DND-41 (cell line): Measurements from ENCODE around the gene TMEM254.
"Not testable (repeated sequence)": the region's sequence is repeated elsewhere in the genome, so short reads cannot be mapped to it uniquely, and the experiment has no call there.

Experiments used
- ATAC-seq: fragments of 200-7000 bp; cut with Tn5 transposase; 3 replicates; pipeline ENCODE4 v1.9.1; 2021; ENCODE audit warnings: low read depth; ENCODE audit not compliant: insufficient read depth
- DNase-seq: peaks from one replicate; pipeline ENCODE4 v3.0.0-alpha.2; 2020
- H2AFZ ChIP-seq: 2 replicates; pipeline ENCODE4 v1.6.0; 2012; ENCODE audit warnings: low read depth, low read length
- H3K27ac ChIP-seq: 2 replicates; pipeline ENCODE4 v1.5.1; 2012; ENCODE audit warnings: low read length, inconsistent platforms
- H3K27me3 ChIP-seq: fragments of 200-600 bp; sonication (generic); 2 replicates; pipeline ENCODE4 v1.6.0; 2012; ENCODE audit warnings: low read length, mild to moderate bottlenecking, inconsistent platforms; ENCODE audit not compliant: insufficient read depth, poor library complexity
- H3K36me3 ChIP-seq: 2 replicates; pipeline ENCODE4 v1.5.1; 2012; ENCODE audit warnings: low read length, inconsistent platforms; ENCODE audit not compliant: insufficient read depth
- H3K4me1 ChIP-seq: 2 replicates; pipeline ENCODE4 v1.5.1; 2012; ENCODE audit warnings: mild to moderate bottlenecking, low read length; ENCODE audit not compliant: insufficient read depth
- H3K4me2 ChIP-seq: 2 replicates; pipeline ENCODE4 v1.6.0; 2012; ENCODE audit warnings: mild to moderate bottlenecking, moderate library complexity, low read length, inconsistent platforms; ENCODE audit not compliant: insufficient read depth
- H3K4me3 ChIP-seq, 2 experiments: fragments of 200-600 bp in 1 of 2; shearing (Covaris generic) in 1 of 2; 2 replicates each; pipeline ENCODE4 v1.5.1; 2012 to 2016; ENCODE audit warnings: inconsistent platforms in 2 of 2, low read length in 2 of 2, mild to moderate bottlenecking in 2 of 2, low read depth in 1 of 2, moderate library complexity in 1 of 2
- H3K79me2 ChIP-seq: 2 replicates; pipeline ENCODE4 v1.6.0; 2012; ENCODE audit warnings: low read length, inconsistent platforms; ENCODE audit not compliant: insufficient read depth
- H3K9ac ChIP-seq: 2 replicates; pipeline ENCODE4 v1.6.0; 2012; ENCODE audit warnings: low read depth, mild to moderate bottlenecking, inconsistent platforms, low read length, moderate library complexity
- H3K9me3 ChIP-seq: 2 replicates; pipeline ENCODE4 v1.5.1; 2012; ENCODE audit warnings: low read length, moderate library complexity, mild to moderate bottlenecking, inconsistent platforms; ENCODE audit not compliant: insufficient read depth, severe bottlenecking
- H4K20me1 ChIP-seq: 2 replicates; pipeline ENCODE4 v1.6.0; 2012; ENCODE audit warnings: low read length; ENCODE audit not compliant: insufficient read depth
- EZH2 ChIP-seq: IDR thresholded peaks from 3 replicates; pipeline ENCODE4 v1.6.1; 2012; ENCODE audit warnings: borderline replicate concordance, low read depth, mild to moderate bottlenecking, moderate library complexity, low read length, inconsistent platforms; ENCODE audit not compliant: severe bottlenecking
- TF ChIP-seq, protein P1 (sequence below): IDR thresholded peaks from 2 replicates; pipeline ENCODE4 v1.5.1; 2012; ENCODE audit warnings: borderline replicate concordance, low read length, moderate library complexity, mild to moderate bottlenecking; ENCODE audit not compliant: poor library complexity, severe bottlenecking; ENCODE audit errors: extremely low read depth

The TMEM254 gene

DNA sequence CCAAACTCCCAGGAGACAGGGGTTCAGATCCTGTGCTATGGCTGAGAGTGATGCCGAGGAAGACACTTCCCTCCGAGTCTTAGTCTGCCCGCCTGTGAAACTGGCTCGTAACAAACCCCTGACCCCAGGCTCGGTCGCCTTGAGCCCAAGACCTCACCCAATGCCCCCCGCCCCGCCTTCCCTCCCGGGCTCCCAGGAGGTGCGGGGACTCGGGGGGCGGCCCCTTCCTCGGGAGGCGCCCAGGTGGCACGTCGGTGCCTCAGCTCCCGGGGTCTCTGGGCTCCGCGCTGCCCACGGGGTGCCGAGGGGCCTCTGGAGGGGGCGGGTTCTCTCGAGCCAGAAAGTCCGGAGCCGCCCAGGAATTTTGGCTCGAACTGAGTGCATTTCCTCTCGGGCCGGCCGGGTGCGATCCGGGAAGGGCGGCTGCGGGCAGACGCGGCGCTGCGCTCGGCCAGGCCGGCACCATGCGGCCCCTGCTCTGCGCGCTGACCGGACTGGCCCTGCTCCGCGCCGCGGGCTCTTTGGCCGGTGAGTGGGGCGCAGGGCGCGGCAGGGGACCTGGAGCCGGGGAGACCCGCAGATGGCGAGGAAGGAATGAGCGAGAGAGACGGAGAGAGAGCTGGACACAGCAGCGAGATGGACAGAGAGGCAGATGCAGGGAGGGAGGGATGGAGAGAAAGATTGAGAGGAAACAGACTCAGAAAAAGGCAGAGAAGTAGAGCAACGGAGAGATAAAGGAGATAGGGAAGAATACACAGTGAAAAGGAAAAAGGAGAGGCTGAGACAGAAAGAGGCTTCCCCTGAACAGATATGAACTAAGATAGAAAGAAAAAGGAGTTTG, 54.1 kb downstream of the TMEM254 start, which contains the start of gene PLAC9:
TSS of gene PLAC9 (plus strand) at position 432 of the 841 bp plus-strand sequence. CDS start at position 465, 33 bp downstream.
- no peaks in the 10 kb centered on the region for H3K4me1 ChIP-seq
- no peak within 1 kb of the TSS for H3K4me2 ChIP-seq
- H2AFZ ChIP-seq = no peak within 1 kb of the TSS
- H3K27ac ChIP-seq = no peak within 1 kb of the TSS
- no peak for TF ChIP-seq EZH2
- TF ChIP-seq, protein P1, sequence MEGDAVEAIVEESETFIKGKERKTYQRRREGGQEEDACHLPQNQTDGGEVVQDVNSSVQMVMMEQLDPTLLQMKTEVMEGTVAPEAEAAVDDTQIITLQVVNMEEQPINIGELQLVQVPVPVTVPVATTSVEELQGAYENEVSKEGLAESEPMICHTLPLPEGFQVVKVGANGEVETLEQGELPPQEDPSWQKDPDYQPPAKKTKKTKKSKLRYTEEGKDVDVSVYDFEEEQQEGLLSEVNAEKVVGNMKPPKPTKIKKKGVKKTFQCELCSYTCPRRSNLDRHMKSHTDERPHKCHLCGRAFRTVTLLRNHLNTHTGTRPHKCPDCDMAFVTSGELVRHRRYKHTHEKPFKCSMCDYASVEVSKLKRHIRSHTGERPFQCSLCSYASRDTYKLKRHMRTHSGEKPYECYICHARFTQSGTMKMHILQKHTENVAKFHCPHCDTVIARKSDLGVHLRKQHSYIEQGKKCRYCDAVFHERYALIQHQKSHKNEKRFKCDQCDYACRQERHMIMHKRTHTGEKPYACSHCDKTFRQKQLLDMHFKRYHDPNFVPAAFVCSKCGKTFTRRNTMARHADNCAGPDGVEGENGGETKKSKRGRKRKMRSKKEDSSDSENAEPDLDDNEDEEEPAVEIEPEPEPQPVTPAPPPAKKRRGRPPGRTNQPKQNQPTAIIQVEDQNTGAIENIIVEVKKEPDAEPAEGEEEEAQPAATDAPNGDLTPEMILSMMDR = no peak
- no peak within 1 kb of the TSS for H3K9ac ChIP-seq
- H3K4me3 ChIP-seq = no peak within 1 kb of the TSS
- H3K79me2 ChIP-seq = no peaks in the 10 kb centered on the region
- no peaks in the 10 kb centered on the region for H3K36me3 ChIP-seq
- H3K27me3 ChIP-seq = no peaks in the 10 kb centered on the region
- DNase-seq (no peak), ATAC-seq (no peak)
- no peaks in the 10 kb centered on the region for H4K20me1 ChIP-seq
- no peaks in the 10 kb centered on the region for H3K9me3 ChIP-seq

DNA sequence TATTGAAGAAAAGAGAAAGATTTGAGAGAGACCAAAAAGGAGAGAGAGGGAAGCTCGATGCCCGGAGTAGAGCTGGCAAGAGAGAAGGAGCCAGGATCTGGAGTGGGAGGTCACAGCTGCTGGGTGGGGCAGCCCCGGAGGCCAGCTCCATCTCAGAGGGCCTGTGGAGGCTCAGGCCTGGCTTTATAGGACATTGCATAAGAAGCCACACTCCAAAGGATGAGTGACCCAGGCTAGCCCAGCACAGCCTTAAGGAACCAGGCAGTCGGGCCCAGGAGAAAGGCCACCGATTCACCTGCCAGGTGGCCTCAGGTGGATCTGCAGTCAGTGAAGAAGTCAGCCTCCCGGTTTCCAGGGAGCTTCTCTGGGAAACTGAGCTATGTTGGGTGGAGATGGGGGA, 54.7 kb downstream of the TMEM254 start:
- Histone ChIP-seq H2AFZ (no peak overlapping the region), H3K9ac (no peak overlapping the region), H3K27me3 (no peaks in the 10 kb centered on the region), H3K79me2 (no peaks in the 10 kb centered on the region), H3K4me3 (no peak overlapping the region), H4K20me1 (no peaks in the 10 kb centered on the region), H3K36me3 (no peaks in the 10 kb centered on the region), H3K4me1 (no peaks in the 10 kb centered on the region), H3K4me2 (no peak overlapping the region), H3K27ac (no peak overlapping the region), H3K9me3 (no peaks in the 10 kb centered on the region)
- no peak for ATAC-seq
- TF ChIP-seq, protein P1 = no peak
- TF ChIP-seq EZH2 = no peak
- DNase-seq = no peak

GRCh38 chr10:80133687-80134086, 55.2 kb downstream of the TMEM254 start:
- H3K9me3 ChIP-seq, H3K4me2 ChIP-seq, DNase-seq, H3K4me3 ChIP-seq, H3K36me3 ChIP-seq, H3K27me3 ChIP-seq, H3K27ac ChIP-seq, ATAC-seq, H3K9ac ChIP-seq, H3K79me2 ChIP-seq, H4K20me1 ChIP-seq, H2AFZ ChIP-seq, H3K4me1 ChIP-seq: not testable (repeated sequence)

GRCh38 chr10:80136134-80136571, 57.7 kb downstream of the TMEM254 start:
- no peak overlapping the region for H3K27ac ChIP-seq
- DNase-seq (no peak), ATAC-seq (no peak)
- H3K9me3 ChIP-seq = no peaks in the 10 kb centered on the region
- no peak overlapping the region for H3K4me2 ChIP-seq
- H3K4me3 ChIP-seq = no peak overlapping the region
- H3K4me1 ChIP-seq = no peaks in the 10 kb centered on the region
- H3K9ac ChIP-seq = no peak overlapping the region
- no peaks in the 10 kb centered on the region for H3K36me3 ChIP-seq
- no peaks in the 10 kb centered on the region for H3K79me2 ChIP-seq
- H3K27me3 ChIP-seq = no peaks in the 10 kb centered on the region
- no peak for TF ChIP-seq EZH2
- TF ChIP-seq, protein P1 = no peak
- no peak overlapping the region for H2AFZ ChIP-seq
- H4K20me1 ChIP-seq = no peaks in the 10 kb centered on the region
